Effector memory CD8-positive, alpha-beta T cell (primary cell): ENCODE data around the gene RABEP1.
A peak's percentile ranks its signal among the peaks of the same experiment; 100 is the strongest.

ENCODE experiments used
- ATAC-seq: fragments of 150-1000 bp; cut with Tn5 transposase; replicated peaks from 2 replicates; pipeline ENCODE4 v1.10.0; 2021; ENCODE audit warnings: mild to moderate bottlenecking, moderate library complexity
- DNase-seq, 3 experiments: peaks; one replicate each; pipeline ENCODE4 v3.0.0; 2021
- H3K27ac Mint-ChIP-seq, 2 donors: one replicate each; pipeline ENCODE4 v1.8.0; 2022; ENCODE audit warnings: mild to moderate bottlenecking in 2 of 2, mixed read lengths in 2 of 2, moderate library complexity in 2 of 2
- H3K27me3 Mint-ChIP-seq, 2 donors: one replicate each; pipeline ENCODE4 v1.8.0; 2022; ENCODE audit warnings: mixed read lengths in 2 of 2
- H3K36me3 Mint-ChIP-seq: one replicate; pipeline ENCODE4 v1.8.0; 2022; ENCODE audit warnings: mild to moderate bottlenecking, moderate library complexity, mixed read lengths; ENCODE audit not compliant: insufficient read depth
- H3K4me1 Mint-ChIP-seq, 2 donors: one replicate each; pipeline ENCODE4 v1.8.0; 2022; ENCODE audit warnings: low read depth in 2 of 2, mixed read lengths in 2 of 2
- H3K4me3 Mint-ChIP-seq, 2 donors: one replicate each; pipeline ENCODE4 v1.8.0; 2022; ENCODE audit warnings: mild to moderate bottlenecking in 2 of 2, mixed read lengths in 2 of 2, moderate library complexity in 2 of 2
- H3K9me3 Mint-ChIP-seq, 2 donors: one replicate each; pipeline ENCODE4 v1.8.0; 2022; ENCODE audit warnings: mixed read lengths in 2 of 2

Gene RABEP1

GRCh38 chr17:5254414-5254813, 27.7 kb upstream of the RABEP1 start:
- peaks cover 8 to 17% of the 10 kb centered on the region in 2 donors for H3K4me1 Mint-ChIP-seq
- no peak for DNase-seq

GRCh38 chr17:5254903-5255521, 27.1 kb upstream of the RABEP1 start:
- ATAC-seq (no peak), DNase-seq (no peak)
- H3K4me1 Mint-ChIP-seq: peaks cover 7 to 11% of the 10 kb centered on the region in 2 donors
- no peaks in the 10 kb centered on the region for H3K9me3 Mint-ChIP-seq
- no peak overlapping the region for H3K4me3 Mint-ChIP-seq
- H3K36me3 Mint-ChIP-seq: peaks cover 7% of the 10 kb centered on the region
- no peaks in the 10 kb centered on the region for H3K27me3 Mint-ChIP-seq
- peak overlapping the region in 1 of 2 donors; percentile 71 for H3K27ac Mint-ChIP-seq

More at GRCh38 chr17:5254414-5254813, 27.7 kb upstream of the RABEP1 start:
- no peak for ATAC-seq
- Mint-ChIP-seq H3K27me3 (peaks cover 0 to 6% of the 10 kb centered on the region in 2 donors), H3K9me3 (peaks cover 0 to 2% of the 10 kb centered on the region in 2 donors), H3K27ac (no peak overlapping the region), H3K36me3 (peaks cover 11% of the 10 kb centered on the region), H3K4me3 (no peak overlapping the region)

DNA sequence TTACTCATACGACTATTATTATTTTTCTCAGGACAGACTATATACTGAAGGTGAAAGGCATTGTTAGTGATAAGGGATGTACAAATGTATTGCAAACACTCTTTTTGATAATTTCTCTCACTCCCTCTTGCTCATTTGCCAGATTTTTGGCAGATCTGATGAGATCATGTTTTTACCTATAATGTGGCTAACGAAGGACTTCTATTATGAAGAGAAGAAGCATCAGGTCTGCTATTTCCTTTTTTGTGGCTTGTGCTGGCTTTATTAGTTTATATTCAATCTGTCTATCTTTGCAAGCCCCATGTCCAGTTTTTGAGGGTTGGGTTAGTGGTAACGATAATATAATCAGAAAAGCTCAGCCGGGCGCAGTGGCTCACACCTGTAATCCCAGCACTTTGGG, 25.0 kb upstream of the RABEP1 start:
- Mint-ChIP-seq H3K27me3 (no peaks in the 10 kb centered on the region), H3K4me3 (no peak overlapping the region), H3K27ac (no peak overlapping the region), H3K36me3 (peaks cover 3% of the 10 kb centered on the region), H3K9me3 (no peaks in the 10 kb centered on the region), H3K4me1 (peaks cover 7 to 11% of the 10 kb centered on the region in 2 donors)
- ATAC-seq (no peak), DNase-seq (no peak)

DNA sequence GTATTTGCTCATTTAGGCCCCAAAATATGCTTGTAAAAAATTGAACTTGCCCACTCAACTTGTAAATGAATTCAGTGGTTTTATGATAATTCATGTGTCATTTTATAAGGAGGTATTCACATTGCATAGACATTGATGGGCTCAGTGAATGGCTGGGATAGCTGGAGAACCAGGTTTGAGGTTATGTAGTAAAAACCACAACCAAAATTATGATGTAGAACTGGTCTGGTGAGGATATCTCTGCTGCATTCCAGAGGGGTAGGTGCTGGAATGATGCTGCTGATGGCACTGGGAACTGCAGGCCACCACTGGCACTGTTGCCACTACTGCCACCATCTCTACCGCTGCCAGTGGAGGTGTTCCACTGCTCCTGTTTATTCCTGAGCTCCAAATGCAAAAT, 21.5 kb upstream of the RABEP1 start:
- no peak overlapping the region for H3K4me3 Mint-ChIP-seq
- H3K27ac Mint-ChIP-seq: no peak overlapping the region
- no peak for ATAC-seq
- no peaks in the 10 kb centered on the region for H3K27me3 Mint-ChIP-seq
- H3K9me3 Mint-ChIP-seq: no peaks in the 10 kb centered on the region
- H3K36me3 Mint-ChIP-seq: no peaks in the 10 kb centered on the region
- no peaks in the 10 kb centered on the region for H3K4me1 Mint-ChIP-seq
- no peak for DNase-seq

GRCh38 chr17:5262416-5262991, 19.6 kb upstream of the RABEP1 start:
- no peak overlapping the region for H3K27ac Mint-ChIP-seq
- no peaks in the 10 kb centered on the region for H3K4me1 Mint-ChIP-seq
- no peak for ATAC-seq
- no peaks in the 10 kb centered on the region for H3K9me3 Mint-ChIP-seq
- no peak overlapping the region for H3K4me3 Mint-ChIP-seq
- H3K27me3 Mint-ChIP-seq: no peaks in the 10 kb centered on the region
- DNase-seq: no peak
- H3K36me3 Mint-ChIP-seq: no peaks in the 10 kb centered on the region

GRCh38 chr17:5263441-5263840, 18.6 kb upstream of the RABEP1 start:
- no peak for ATAC-seq
- Mint-ChIP-seq H3K27ac (no peak overlapping the region), H3K4me1 (no peaks in the 10 kb centered on the region), H3K27me3 (no peaks in the 10 kb centered on the region), H3K36me3 (peaks cover 2% of the 10 kb centered on the region), H3K4me3 (no peak overlapping the region), H3K9me3 (no peaks in the 10 kb centered on the region)
- DNase-seq: no peak

GRCh38 chr17:5264893-5265292, 17.2 kb upstream of the RABEP1 start:
- Mint-ChIP-seq H3K4me1 (no peaks in the 10 kb centered on the region), H3K27ac (no peak overlapping the region), H3K4me3 (no peak overlapping the region), H3K9me3 (no peaks in the 10 kb centered on the region), H3K36me3 (peaks cover 2% of the 10 kb centered on the region), H3K27me3 (no peaks in the 10 kb centered on the region)
- DNase-seq (no peak), ATAC-seq (no peak)

- no peak overlapping the region for H3K27ac Mint-ChIP-seq
- ATAC-seq: no peak
- H3K36me3 Mint-ChIP-seq: peaks cover 2% of the 10 kb centered on the region
- H3K4me3 Mint-ChIP-seq: no peak overlapping the region
- H3K4me1 Mint-ChIP-seq: peaks cover 0 to 5% of the 10 kb centered on the region in 2 donors
- peaks cover 0 to 9% of the 10 kb centered on the region in 2 donors for H3K27me3 Mint-ChIP-seq
- no peak for DNase-seq
- no peaks in the 10 kb centered on the region for H3K9me3 Mint-ChIP-seq
These were observed 12.7 kb upstream of the RABEP1 start for GRCh38 chr17:5269241-5269960.

- Mint-ChIP-seq H3K4me1 (peaks cover 0 to 5% of the 10 kb centered on the region in 2 donors), H3K4me3 (no peak overlapping the region), H3K27ac (no peak overlapping the region), H3K36me3 (peaks cover 2% of the 10 kb centered on the region), H3K27me3 (peaks cover 0 to 9% of the 10 kb centered on the region in 2 donors), H3K9me3 (no peaks in the 10 kb centered on the region)
- no peak for ATAC-seq
- DNase-seq: no peak
These were observed 9.8 kb upstream of the RABEP1 start for GRCh38 chr17:5272322-5272721.

GRCh38 chr17:5282642-5283217, 646 bp downstream of the RABEP1 start:
- peak overlapping the region; percentile 83 to 88 for H3K27ac Mint-ChIP-seq
- H3K4me3 Mint-ChIP-seq: peak overlapping the region; percentile 82 to 89

GRCh38 chr17:5283571-5284315, 1.7 kb downstream of the RABEP1 start:
- Mint-ChIP-seq H3K27me3 (no peaks in the 10 kb centered on the region), H3K4me3 (peak overlapping the region; percentile 82 to 89), H3K36me3 (peaks cover 27% of the 10 kb centered on the region), H3K27ac (peak overlapping the region; percentile 83 to 88), H3K9me3 (no peaks in the 10 kb centered on the region), H3K4me1 (peaks cover 23 to 46% of the 10 kb centered on the region in 2 donors)
- no peak for ATAC-seq
- no peak for DNase-seq

More at GRCh38 chr17:5282642-5283217, 646 bp downstream of the RABEP1 start:
- H3K36me3 Mint-ChIP-seq: peaks cover 22% of the 10 kb centered on the region
- H3K4me1 Mint-ChIP-seq: peaks cover 19 to 38% of the 10 kb centered on the region in 2 donors
- no peaks in the 10 kb centered on the region for H3K27me3 Mint-ChIP-seq
- no peaks in the 10 kb centered on the region for H3K9me3 Mint-ChIP-seq
- ATAC-seq (peak; percentile 55), DNase-seq (no peak)

DNA sequence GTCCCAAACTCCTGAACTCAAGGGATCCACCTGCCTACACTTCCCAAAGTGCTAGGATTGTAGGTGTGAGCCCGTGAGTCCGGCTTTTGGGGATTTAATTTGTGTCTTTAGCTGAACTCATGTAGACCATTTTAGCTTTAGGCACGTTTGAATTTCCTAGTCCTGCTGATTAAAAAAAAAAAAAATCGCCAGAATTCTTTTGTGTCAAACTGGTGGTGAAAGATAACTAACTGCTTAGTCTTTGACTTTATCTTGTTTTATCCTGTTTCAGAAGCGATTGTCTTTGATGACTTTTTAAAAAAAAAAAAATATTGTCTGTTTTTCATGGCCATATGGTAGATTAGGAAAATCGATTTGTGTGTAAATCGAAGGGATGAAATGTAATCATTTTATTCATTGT, 2.6 kb downstream of the RABEP1 start:
- Mint-ChIP-seq H3K36me3 (peaks cover 27% of the 10 kb centered on the region), H3K4me3 (peak overlapping the region in 1 of 2 donors; percentile 82), H3K27ac (peak overlapping the region in 1 of 2 donors; percentile 88), H3K4me1 (peaks cover 27 to 51% of the 10 kb centered on the region in 2 donors), H3K9me3 (no peaks in the 10 kb centered on the region), H3K27me3 (no peaks in the 10 kb centered on the region)
- DNase-seq (no peak), ATAC-seq (no peak)

GRCh38 chr17:5286846-5287245, 4.8 kb downstream of the RABEP1 start:
- peaks cover 23% of the 10 kb centered on the region for H3K36me3 Mint-ChIP-seq

More at GRCh38 chr17:5286846-5287245, 4.8 kb downstream of the RABEP1 start:
- no peak for DNase-seq
- H3K27ac Mint-ChIP-seq: peak overlapping the region; percentile 5 to 35
- H3K9me3 Mint-ChIP-seq: no peaks in the 10 kb centered on the region
- H3K4me3 Mint-ChIP-seq: no peak overlapping the region
- no peak for ATAC-seq
- peaks cover 31 to 51% of the 10 kb centered on the region in 2 donors for H3K4me1 Mint-ChIP-seq
- no peaks in the 10 kb centered on the region for H3K27me3 Mint-ChIP-seq
